Stromal cell of bone marrow (primary cell): ENCODE data around the gene BRMS1.
"Not testable (repeated sequence)": the region's sequence is repeated elsewhere in the genome, so short reads cannot be mapped to it uniquely, and the experiment has no call there.

Experiments used
- DNase-seq: peaks from one replicate; pipeline ENCODE4 v3.0.0-alpha.2; 2012; ENCODE audit warnings: low read depth

Gene BRMS1

DNA sequence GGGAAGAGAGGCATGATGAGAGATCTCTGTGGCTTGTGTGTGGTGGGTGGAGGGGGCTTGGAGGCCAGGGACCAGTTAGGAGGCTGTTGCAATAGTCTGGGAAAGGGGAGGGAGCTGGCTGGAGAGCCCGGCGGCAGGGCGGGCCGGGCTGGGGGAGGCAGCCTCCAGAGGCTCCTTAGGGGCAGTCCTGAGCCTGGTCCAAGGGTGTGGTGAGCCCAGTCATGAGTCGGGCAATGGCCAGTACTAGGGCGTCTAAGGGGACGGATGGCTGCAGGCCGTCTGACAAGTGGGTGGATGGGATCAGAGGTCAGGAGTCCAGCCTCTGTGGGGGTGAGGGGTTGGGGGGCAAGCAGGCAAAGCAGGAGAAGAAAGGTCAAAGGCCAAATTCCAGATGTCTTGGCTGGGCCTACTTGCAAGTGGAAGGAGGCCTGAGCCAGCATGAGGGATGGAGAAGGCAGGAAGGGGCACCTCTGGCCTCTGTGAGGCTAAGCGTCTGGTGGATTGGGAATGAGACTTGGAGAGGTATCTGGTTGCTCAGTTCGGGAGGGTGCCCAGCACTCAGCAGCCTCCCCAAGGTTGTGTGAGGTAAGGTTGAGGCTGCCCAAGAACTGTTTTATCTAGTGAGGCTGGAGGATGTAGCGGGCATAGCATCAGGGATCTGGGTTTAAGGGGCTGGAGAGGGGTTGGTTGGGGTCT lies 22.0 kb downstream of the BRMS1 start:
- DNase-seq, result peak; percentile 84

DNA sequence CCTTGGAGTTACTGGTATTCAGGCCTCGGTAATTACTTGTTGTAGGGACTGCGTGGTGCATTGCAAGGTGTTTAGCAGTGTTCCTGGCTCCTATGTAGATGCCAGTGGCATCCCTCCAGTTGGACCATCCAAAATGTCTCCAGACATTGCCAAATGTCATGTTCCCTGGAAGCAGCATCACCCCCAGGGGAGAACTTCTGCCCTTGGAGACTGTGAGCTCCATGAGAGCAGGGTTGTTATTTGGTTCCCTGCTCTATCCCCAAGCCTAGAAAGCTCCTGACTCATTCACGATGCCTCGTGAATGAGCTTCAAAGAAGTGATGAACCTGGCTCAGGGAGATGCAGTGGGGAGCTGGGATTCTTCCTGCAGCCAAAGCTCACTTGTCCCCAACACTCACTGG lies 23.3 kb downstream of the BRMS1 start:
- no peak for DNase-seq

DNA sequence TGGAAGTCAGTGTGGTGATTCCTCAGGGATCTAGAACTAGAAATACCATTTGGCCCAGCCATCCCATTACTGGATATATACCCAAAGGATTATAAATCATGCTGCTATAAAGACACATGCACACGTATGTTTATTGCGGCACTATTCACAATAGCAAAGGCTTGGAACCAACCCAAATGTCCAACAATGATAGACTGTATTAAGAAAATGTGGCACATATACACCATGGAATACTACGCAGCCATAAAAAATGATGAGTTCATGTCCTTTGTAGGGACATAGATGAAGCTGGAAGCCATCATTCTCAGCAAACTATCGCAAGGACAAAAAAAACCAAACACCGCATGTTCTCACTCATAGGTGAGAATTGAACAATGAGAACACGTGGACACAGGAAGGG lies 24.2 kb downstream of the BRMS1 start:
- DNase-seq, result not testable (repeated sequence)

DNA sequence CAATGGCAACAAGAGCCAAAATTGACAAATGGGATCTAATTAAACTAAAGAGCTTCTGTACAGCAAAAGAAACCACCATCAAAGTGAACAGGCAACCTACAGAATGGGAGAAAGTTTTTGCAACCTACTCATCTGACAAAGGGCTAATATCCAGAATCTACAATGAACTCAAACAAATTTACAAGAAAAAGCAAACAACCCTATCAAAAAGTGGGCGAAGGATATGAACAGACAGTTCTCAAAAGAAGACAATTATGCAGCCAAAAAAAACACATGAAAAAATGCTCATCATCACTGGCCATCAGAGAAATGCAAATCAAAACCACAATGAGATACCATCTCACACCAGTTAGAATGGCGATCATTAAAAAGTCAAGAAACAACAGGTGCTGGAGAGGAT lies 24.6 kb downstream of the BRMS1 start:
- DNase-seq, result not testable (repeated sequence)

DNA sequence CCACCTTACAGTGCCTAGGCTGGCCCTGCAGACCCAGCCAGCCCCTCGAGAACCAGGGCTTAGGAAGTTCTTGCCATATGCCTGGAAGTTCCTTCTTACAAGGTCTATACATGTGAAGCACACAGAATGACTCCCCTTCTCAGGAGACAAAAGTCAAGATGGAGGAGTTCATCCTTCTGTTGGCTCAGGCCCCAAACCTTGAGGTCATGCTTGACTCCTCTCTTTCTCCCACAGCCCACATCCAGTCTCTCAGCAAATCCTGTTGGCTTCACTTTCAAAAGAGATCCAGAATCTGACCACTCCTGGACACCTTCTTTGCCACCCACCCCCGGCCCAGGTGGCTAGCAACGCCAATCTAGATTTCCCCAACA lies 26.3 kb downstream of the BRMS1 start:
- DNase-seq, result no peak

DNA sequence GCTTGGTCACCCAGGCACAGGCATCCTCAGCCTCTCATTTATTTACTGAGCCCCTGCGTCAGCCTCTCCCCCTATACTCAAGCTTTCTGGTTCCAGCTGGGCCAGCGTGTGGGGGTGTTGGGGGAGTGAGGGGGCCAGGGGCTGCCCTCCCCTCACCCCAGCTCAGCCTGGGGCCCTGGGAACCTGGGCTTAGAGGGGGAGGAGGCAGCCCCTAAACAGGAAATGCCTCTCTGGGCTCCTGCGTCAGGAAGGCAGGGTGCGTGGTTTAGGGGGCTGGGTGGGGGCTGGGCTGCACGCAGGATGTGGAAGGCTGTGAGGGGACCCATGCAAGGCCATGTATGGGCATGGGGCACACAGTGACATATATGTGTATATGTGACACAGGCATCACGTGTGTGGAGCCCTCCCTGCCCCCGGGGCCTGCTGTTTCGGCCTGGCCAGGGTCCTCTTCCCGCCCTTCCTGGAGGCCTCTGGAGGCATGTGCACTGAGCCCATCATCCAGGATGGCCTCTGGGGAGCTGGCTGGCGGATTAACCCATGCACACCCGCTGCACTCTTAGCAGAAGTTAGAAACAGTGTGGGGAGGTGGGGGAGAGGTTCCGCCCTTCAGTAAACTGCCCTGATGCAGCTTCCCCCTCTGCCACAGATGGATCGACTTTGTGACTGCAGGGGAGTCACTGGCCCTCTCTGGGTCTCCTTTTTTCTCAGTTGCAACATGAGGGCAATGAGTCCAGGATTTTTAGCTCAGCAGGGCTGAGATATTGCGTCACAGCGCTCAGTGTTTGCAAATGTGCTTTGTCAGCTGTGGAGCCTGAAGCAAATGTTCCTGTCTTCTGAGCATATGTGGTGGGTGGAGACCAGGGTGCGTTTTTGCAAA lies 26.9 kb downstream of the BRMS1 start:
- peak; percentile 80 for DNase-seq

DNA sequence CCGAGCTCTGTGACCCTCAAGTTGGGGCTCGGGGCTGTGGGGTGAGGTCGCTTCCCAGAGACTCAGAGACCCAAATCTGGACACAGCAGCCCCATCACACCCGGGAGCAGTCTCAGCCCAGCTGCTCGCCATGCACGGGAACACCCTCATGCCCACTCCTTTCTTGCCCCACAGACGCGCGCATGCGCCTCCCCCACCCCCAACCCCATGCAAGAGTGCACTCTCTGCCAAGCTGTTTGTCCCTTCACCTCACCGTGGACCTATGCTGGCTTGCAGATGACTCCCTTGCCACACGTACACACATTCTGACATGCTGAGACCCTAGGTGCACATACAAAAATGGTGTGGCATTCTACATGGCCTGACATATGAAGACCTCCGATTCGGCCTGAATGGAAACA lies 27.6 kb downstream of the BRMS1 start:
- no peak for DNase-seq

DNA sequence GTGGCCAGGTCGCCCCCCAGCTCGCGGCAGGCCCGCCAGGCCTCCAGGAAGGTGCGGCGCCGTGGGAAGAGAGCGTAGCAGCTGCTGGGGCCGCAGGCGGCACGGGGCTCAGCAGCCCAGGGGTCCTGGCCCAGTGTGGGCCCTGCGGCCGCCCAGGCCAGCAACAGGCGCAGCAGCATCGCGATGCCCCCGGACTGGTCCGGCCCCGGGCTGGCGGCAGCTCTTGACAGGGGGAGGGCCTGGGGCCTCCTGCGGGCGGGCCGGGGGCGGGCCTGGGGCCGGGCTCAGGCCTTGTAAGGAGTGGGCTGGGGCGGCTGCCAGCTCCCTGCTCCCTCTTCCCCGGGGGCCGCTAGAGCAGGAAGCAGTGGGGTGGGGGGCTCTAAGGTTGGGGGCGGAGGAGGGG lies 28.1 kb downstream of the BRMS1 start, which contains the start of gene CD248:
TSS of gene CD248 (minus strand) at position 196 of the 403 bp plus-strand sequence. CDS start at position 179, 17 bp downstream.
- DNase-seq, result peak; percentile 67

DNA sequence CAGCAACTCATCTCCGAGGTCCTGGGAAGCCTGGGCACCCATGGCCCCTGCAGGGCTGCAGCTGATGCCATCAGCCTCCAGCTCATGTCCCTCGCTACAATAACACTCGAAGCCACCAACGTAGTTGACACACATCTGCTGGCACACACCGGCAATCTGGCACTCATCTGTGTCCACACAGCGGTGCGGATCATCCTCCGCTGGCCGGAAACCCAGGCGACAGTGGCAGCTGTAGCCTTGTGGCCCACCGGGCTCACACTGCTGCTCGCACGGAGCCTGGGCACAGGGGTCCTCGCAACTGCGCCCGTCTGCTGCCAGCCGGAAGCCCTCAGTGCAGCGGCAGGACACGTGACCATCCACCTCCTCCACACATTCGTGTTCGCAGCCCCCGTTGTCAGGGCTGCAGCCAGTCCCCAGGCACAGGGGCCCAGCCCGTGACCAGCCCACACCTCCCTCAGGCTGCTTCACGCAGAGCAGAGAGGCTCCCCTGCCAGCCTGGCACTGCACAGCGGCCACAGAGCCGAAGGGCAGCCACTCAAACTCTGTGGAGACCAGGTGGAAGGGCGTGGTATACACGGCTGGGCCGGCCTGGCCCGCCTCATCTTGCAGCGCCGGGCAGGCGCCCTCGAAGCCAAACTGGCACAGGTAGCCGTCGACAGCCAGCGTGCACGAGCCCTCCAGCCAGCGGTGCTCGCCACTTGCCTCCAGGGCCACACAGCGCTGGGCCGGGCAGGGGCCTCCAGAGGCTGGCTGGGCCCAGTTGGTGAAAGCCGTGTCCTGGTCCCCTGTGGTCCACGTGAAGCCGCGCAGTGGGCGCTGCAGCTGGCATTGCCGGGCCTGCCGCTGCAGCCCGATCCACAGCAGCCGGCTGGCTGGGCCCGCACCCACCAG lies 28.7 kb downstream of the BRMS1 start:
- DNase-seq, result no peak

DNA sequence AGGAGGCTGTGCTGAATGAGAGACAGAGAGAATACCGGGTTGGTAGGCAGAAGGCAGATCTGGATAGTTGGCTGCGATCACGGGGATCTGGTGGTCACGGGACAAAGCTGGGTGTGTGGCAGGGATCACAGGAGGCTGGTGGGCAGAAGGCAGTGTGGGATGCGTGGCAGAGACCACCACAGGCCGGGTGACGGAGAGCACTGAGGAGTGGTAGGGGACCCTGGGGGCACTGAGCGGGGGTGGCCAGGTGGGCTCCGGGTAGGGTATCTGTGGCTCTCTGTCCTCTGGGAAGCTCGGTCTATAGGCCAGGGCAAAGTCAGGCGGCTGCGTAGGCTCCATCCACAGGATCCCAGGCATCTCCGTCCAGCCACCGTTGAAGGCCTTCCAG lies 29.4 kb downstream of the BRMS1 start:
- DNase-seq, result no peak

DNA sequence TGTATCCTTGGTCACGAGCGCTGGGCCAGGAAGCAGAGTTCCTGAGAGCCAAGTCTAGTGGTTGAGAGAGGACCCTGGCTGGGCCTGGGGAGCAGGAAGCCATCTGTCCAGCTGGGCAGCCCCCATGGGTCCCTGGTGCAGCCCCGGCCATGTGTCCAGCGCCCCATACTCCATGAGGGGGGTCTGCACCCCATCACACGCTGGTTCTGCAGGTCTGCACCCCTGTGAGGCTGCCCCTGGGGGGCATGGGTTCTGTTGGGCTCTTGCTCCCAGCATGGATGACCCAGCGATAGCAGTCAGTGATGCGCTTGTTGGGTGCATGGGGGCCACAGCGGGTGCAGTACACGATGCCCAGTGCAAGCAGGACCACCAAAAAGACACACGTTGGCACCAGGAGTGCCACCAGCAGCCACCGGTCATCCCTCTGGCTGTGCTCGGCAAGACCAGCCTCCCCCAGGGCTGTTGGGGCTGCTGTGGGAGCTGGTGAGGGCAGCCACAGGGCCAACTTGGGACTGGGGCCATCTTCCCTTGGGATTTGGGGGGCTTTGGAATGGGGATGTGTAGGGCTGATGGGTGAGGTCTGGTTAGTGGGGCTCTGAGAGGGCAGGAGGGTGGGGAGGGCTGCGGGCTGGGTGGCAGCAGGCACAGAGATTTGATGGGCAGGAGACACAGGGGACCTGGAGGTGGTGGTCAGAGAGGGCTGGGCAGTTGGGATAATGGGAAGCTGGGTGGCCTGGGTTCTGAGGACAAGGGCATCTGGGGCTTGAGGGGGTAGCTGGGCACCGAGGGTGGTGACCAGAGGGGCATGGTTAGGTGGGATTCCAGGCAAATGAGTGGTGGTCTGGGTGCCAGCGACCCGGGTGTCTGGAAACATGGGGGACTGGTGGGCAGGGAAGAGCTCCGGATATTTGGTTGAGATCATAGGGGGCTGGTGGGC lies 30.1 kb downstream of the BRMS1 start:
- DNase-seq, result no peak

DNA sequence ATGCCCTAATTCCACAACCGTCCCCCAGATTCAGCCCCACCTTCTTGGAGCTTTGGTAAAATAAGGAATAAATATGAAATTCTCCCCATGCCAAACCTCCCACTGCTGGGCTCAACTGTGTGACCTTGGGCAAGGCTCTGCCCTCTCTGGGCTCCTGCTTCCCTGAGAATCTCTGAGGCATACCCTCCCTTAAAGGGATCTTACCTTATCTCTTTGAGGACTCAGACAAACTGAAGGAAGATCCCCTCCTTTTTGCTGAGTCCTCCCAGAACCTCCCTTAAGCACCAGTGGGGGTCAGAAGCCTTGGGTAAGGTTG lies 30.8 kb downstream of the BRMS1 start:
- DNase-seq, result no peak

DNA sequence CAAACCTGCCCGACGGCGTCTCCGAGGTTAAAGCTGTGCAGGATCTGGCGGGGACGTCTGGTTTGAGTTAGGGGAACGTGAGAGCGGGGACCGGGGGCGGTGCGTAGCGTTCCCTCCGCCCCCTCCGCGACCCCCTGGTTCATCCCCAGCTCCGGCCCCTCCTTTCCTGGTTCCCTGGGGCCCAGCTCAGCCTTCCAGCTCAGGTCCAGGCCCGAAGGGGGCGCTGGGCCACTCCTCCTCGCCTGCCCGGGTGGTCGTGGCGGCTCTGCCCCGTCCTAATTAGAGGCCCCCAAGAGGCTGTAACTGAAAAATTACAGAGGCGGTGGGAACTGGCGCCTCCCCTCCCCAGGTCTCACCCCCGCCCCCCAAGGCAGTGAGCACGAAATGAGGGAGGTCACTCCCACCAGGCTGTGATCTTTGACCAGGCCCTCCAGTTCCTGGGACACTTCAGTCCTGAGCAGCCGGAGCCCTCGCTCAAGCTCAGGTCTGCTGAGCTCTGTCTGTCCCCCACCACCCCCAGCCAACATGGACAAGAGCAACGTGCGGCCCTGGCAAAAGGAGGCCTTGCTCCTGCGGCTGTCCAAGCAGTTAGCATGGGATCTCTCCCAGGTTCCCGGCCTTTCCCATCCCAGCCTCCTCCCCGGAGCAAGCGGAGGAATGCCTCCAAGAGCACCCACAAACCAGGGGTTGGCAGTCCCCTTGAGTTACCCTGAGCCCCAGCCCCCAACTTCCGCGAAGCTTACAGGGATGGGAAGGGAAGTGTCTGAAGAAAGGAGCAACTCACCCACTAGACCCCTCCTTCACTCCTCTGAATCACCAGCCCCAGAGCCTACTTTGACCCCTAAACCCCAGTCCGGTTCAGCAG lies 31.4 kb downstream of the BRMS1 start:
- DNase-seq, result no peak

DNA sequence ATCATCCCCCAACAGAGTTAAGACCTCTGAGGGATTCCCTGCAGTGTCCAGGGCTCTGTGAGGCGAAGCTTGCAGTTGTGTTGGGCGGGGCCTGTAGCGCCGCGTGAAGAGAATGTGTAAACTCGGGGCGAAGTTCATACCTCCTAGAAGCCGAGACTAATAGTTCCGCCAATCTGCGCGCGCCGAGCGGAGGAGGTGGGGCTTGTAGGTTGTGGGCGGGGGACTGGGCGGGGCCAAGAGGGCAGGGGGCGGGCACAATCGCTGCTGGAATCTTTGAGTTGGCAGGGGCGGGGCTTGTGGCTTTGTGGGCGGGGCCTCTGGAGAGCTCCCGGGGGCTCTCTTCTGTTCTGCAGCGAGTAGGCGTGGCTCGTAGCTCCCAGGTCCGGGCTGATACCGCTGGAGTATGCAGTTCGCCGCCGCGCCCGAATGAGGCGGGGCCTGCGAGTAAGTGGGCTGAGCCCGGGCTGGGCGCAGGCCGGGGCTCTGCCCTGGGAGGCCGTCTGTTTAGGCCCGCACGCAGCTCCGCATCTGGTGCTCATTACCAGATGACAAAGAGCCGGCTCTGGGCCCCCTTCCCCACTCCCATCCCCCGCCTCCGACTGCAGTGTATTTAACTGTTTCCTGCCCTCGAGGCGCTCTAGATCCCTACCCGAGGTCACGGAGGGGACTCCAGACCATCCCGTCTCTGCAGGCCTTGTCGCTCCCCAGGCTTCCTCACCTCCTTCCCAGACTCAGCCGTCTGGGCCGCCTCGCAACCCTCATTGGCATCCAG lies 32.2 kb downstream of the BRMS1 start:
- peak; percentile 99 for DNase-seq

DNA sequence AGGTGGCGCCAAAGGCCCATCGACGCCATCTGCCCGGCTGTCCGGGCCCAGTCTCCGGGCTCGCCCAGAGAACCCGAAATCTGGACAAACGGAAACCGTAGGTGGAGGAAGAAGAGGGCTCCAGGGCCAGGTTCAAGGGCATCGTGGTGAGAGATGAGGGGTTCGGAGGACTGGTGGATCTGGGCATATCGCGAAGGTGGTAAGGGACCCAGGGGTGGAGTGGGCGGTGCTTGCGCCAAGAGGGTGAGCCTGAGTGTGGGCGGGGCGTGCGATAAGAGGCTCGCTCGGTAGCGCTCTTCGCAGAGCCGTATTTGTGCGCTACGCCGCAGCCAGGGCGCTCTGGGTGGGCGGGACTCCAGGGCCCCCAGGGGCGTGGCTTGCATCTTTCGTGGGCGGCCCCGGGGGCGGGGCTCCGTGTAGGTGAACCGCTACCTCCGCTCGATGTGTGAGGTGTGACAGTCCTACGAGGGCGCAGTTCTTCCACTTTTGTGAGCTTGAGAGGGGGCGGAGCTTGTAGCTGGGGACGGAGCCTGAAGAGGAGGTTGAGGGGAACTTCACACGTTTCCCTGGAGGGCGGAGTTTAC lies 32.8 kb downstream of the BRMS1 start:
- DNase-seq, result peak; percentile 78

DNA sequence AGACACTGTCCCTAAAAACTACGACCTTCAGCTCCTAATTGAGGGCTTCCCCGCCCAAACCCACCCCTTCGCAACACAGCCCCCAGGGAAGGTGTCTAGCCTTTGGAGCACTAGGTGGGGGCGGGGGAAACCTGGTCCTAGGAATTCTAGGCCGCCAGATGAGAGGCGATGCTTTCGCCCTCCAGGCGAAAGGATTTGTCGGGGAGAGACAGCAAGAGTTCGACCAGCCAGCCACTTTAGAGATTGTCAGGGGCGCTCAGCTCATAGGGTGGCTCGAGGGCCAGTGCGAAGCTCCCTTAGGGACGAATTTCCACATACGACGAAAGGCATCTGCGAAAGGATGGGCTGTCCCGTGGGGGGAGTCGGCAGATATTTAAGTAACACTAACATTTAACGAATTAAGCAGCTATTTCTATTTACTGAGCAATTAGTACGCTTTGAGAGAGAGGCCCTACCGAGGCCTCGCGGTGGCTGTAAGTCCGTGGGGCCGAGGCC lies 33.4 kb downstream of the BRMS1 start:
- DNase-seq, result no peak

DNA sequence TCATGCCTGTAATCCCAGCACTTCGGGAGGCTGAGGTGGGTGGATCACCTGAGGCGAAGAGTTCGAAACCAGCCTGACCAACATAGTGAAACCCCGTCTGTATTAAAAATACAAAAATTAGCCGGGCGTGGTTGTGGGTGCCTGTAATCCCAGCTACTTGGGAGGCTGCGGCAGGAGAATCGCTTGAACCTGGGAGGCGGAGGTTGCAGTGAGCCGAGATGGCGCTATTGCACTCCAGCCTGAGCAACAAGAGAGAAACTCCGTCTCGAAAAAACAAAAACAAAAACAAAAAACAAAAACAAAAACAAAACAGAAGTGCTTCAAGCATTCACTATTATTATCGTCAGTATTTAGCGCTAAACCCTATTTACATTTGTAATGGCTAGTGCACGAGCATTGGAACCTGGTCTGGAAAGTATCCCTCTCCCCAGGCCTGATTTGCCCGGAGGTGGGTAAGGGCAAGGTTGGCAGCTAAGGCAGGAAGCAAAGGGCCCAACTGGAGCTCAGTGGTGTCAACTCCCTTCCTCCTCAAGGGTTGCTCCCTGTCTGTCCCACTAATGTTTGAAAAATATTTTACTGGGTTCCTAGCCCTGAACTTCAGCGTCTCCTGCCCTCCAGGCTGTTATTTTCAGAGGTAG lies 34.0 kb downstream of the BRMS1 start:
- DNase-seq, result not testable (repeated sequence)

DNA sequence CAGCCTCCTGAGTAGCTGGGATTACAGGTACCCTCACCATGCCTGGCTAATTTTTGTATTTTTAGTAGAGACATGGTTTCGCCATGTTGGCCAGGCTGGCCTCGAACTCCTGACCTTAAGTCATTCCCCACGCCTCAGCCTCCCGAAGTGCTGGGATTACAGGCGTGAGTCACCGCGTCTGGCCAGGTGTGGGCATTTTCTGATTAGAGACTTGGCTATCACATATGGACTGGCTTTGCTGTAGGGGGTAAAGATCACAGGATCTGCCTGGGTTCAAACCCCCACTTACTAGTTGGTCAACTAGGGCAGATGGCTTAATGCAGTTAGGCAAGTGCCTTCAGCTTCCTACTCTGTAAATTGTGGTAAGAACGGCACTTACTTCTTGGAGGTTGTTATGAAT lies 34.6 kb downstream of the BRMS1 start:
- no peak for DNase-seq

DNA sequence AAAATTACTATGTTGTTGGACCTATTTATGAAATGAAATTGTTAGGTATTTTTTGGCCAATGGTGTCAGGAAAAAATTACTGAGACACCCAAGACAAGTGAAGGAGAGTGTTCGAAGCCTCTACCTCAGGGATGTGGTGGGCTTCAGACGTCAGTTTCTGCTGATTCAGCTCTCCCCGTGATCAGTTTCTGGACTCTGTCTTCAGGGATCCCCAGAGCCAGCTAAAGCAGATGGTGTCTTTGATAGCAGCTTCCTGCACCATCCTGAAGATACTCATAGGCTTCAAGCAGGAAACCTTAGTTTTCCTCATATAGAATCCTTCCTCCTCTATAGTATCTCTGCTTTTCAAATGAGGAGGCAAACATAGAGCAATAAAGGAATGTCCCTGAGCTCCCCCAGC lies 35.4 kb downstream of the BRMS1 start:
- DNase-seq, result no peak
